ENCODE measurements around the gene KDM1B. TPM values are rescaled to one million over a fixed set of nuclear protein-coding genes. Genes with fewer than 3 reads are reported as not detected.

The KDM1B gene
- total and polyA plus RNA-seq, 9 of the 15 experiments (the other 6 are each of a cell fraction or from before 2014, with no cell fraction given) = 1.4 to 58.9 (median 36.3) TPM

DNA sequence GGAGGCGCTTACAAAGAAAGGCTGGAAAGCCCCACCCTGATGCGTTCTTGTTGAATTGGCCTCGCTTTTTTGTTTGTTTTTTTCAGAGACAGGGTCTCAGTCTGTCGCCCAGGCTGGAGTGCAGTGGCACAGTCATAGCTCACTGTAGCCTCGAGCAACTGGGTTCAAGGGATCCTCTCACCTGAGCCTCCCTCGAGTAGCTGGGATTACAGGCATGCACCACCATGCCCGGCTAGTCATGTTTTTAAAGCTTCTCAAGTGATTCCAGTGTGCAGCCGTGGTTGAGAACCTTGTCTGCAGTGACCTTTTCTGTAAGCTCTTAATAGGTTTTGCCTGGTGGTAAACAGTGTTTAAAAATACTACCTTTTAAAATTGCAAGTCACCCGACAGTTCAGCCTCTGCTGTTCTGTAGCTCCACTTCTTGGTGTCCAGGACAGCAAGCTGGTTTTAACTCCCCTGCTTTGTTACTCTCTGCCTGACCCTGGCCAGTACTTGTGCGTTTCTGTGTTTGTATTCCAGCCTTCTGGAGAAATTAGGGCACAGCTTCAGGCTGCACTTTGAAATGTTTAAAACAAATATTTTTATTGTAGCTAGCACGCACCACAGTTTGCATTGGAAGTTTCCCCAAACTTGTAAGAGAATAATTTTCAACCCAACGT lies 54.4 kb downstream of the KDM1B start (continued):
- TF ChIP-seq ETV6 (IDR thresholded peaks at IDR 0.05; ENCODE audit: borderline replicate concordance in 1 of 2, low read depth in 2 of 2, low read length in 1 of 2) (no peak), ETV6 (CRISPR knock-in tag; IDR thresholded peaks at IDR 0.05; ENCODE audit: borderline replicate concordance) (no peak), ZNF431 (CRISPR knock-in tag; IDR thresholded peaks at IDR 0.05) (no peak), RBM34 (IDR thresholded peaks at IDR 0.05; ENCODE audit: borderline replicate concordance, insufficient read depth, low read length) (no peak), CREB1 (IDR thresholded peaks at IDR 0.05) (no peak), CREB1 (CRISPR knock-in tag; IDR thresholded peaks at IDR 0.05) (no peak), PTRF (tag; IDR thresholded peaks at IDR 0.05) (no peak)
- TF ChIP-seq, protein P1, sequence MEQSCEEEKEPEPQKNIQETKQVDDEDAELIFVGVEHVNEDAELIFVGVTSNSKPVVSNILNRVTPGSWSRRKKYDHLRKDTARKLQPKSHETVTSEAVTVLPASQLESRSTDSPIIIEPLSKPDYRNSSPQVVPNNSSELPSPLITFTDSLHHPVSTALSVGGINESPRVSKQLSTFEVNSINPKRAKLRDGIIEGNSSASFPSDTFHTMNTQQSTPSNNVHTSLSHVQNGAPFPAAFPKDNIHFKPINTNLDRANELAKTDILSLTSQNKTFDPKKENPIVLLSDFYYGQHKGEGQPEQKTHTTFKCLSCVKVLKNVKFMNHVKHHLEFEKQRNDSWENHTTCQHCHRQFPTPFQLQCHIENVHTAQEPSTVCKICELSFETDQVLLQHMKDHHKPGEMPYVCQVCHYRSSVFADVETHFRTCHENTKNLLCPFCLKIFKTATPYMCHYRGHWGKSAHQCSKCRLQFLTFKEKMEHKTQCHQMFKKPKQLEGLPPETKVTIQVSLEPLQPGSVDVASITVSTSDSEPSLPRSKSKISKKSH (CRISPR knock-in tag; IDR thresholded peaks at IDR 0.05) = no peak

DNA sequence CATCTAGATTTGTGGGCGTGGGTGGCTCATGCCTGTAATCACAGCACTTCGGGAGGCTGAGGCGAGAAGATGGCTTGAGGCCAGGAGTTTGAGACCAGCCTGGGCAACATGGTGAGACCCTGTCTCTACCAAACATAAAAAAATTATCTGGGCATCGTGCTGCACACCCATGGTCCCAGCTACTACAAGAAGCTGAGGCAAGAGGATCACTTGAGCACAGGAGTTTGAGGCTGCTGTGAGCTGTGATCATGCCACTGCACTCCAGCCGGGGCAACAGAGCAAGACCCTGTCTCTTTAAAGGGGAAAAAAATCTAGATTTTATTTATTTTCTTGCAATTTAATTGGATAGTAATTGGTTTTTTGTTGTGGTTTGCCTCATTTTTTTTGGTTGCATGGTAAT lies 55.5 kb downstream of the KDM1B start:
- Histone ChIP-seq H3K36me3 (ENCODE audit: control insufficient read depth, insufficient read depth, low read length) (peaks cover 34% of the 10 kb centered on the region; the same call in 1 of the 3 replicates), H3K9me1 (ENCODE audit: control insufficient read depth, insufficient read depth, low read length) (no peaks in the 10 kb centered on the region), H3K9ac (ENCODE audit: insufficient read depth in 1 of 2, low read depth in 2 of 2, low read length in 2 of 2) (no peak overlapping the region), H3K79me2 (ENCODE audit: control insufficient read depth, insufficient read depth, low read length) (no peaks in the 10 kb centered on the region), H3K4me3 (no peak overlapping the region), H3K4me2 (ENCODE audit: insufficient read depth, low read length) (no peak overlapping the region), H4K20me1 (replicated peaks; ENCODE audit: control insufficient read depth, insufficient read depth, low read length) (no peaks in the 10 kb centered on the region), H3K27ac (ENCODE audit: extremely low read depth, low read depth, low read length) (no peak overlapping the region), H3K27me3 (ENCODE audit: control insufficient read depth in 2 of 2, insufficient read depth in 2 of 2, low read length in 2 of 2) (no peaks in the 10 kb centered on the region), H3K4me1 (replicated peaks in 1 of 2; ENCODE audit: control insufficient read depth in 2 of 2, insufficient read depth in 2 of 2, low read length in 2 of 2) (no peaks in the 10 kb centered on the region), H3K9me3 (replicated peaks; ENCODE audit: control insufficient read depth, insufficient read depth, low read depth, low read length) (no peaks in the 10 kb centered on the region), H2AFZ (ENCODE audit: low read depth, low read length) (no peak overlapping the region)
- intact Hi-C loops (cut with micrococcal nuclease) = no loop called here
- ChIA-PET POLR2A (no interaction called here), CTCF (ENCODE audit: low intra/inter-chr PET ratio) (no interaction called here)
- TF ChIP-seq CBFB (CRISPR knock-in tag; IDR thresholded peaks at IDR 0.05) (no peak), RBM25 (IDR thresholded peaks at IDR 0.05; ENCODE audit: low read depth, low read length, severe bottlenecking) (peak; percentile 33), NCOA2 (IDR thresholded peaks at IDR 0.05; ENCODE audit: partially characterized antibody in 2 of 2) (no peak), ZNF121 (CRISPR knock-in tag; conservative IDR thresholded peaks at IDR 0.05) (peak; percentile 92), ASH1L (IDR thresholded peaks at IDR 0.05; ENCODE audit: borderline replicate concordance, low read depth, partially characterized antibody) (no peak)
- FAIRE-seq (no peak), DNase-seq (ENCODE audit: extremely low read depth in 1 of 4, low spot score in 3 of 4) (no peak), ATAC-seq (no peak)
- in situ Hi-C loops (cut with MboI) = no loop called here
- BruUV-seq (replicated peaks) = no TSS peak
- 80% methylated on average over 5 of the region's 5 CpGs for WGBS (ENCODE audit: insufficient coverage, low coverage, missing lambda C conversion rate)

All from K562 (cell line).